ENCODE data around the gene BBS4.
A peak's percentile ranks its signal among the peaks of the same experiment; 100 is the strongest.

The BBS4 gene

GRCh38 chr15:72760590-72761260 is 74.7 kb downstream of the BBS4 start:
- H3K4me3 ChIP-seq (ENCODE audit: low read length), result no peak overlapping the region
- TF ChIP-seq, protein P1, sequence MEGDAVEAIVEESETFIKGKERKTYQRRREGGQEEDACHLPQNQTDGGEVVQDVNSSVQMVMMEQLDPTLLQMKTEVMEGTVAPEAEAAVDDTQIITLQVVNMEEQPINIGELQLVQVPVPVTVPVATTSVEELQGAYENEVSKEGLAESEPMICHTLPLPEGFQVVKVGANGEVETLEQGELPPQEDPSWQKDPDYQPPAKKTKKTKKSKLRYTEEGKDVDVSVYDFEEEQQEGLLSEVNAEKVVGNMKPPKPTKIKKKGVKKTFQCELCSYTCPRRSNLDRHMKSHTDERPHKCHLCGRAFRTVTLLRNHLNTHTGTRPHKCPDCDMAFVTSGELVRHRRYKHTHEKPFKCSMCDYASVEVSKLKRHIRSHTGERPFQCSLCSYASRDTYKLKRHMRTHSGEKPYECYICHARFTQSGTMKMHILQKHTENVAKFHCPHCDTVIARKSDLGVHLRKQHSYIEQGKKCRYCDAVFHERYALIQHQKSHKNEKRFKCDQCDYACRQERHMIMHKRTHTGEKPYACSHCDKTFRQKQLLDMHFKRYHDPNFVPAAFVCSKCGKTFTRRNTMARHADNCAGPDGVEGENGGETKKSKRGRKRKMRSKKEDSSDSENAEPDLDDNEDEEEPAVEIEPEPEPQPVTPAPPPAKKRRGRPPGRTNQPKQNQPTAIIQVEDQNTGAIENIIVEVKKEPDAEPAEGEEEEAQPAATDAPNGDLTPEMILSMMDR (conservative IDR thresholded peaks at IDR 0.05; ENCODE audit: low read length), result no peak
- DNase-seq (ENCODE audit: low read depth), result no peak

GRCh38 chr15:72764656-72765055 is 78.6 kb downstream of the BBS4 start:
- no peak overlapping the region for H3K4me3 ChIP-seq (ENCODE audit: low read length)
- TF ChIP-seq, protein P1 (conservative IDR thresholded peaks at IDR 0.05; ENCODE audit: low read length), result no peak
- DNase-seq (ENCODE audit: low read depth), result no peak

DNA sequence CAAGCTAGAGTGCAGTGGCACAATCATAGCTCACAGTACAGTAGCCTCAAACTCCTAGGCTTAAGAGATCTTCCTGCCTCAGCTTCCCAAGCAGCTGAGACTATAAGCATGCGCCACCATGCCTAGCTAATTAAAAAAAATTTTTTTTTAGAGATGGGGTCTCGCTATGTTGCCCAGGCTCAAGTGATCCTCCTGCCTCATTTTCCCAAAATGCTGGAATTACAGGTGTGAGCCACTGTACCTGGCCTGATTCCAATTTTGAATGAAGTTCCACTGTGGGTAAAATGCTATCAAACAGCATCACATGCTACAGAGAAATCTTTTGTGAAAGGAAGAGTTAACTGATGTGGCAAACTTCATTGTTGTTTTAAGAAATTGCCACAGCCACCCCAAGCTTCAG is 80.0 kb downstream of the BBS4 start:
- TF ChIP-seq, protein P1 (conservative IDR thresholded peaks at IDR 0.05; ENCODE audit: low read length), result no peak
- no peak overlapping the region for H3K4me3 ChIP-seq (ENCODE audit: low read length)
- DNase-seq (ENCODE audit: low read depth), result no peak

DNA sequence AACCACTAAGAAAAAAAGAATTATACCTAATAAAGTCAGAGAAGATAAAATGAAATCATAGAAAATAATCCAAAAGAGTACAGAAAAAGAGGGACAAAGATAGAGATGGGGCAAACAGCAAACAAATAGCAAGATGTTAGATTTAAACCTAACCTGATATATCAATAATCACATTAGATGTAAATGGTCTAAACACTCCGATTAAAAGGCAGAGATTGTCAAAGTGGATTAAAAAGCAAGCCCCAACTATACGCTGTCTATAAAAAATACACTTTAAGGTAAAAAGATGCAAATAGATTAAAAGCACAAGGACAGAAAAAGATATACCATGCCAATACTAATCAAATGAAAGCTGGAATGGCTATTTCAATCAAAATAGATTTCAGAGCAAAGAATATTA is 80.8 kb downstream of the BBS4 start:
- H3K4me3 ChIP-seq (ENCODE audit: low read length), result no peak overlapping the region
- TF ChIP-seq, protein P1 (conservative IDR thresholded peaks at IDR 0.05; ENCODE audit: low read length), result no peak
- no peak for DNase-seq (ENCODE audit: low read depth)

- no peak overlapping the region for H3K4me3 ChIP-seq (ENCODE audit: low read length)
- no peak for DNase-seq (ENCODE audit: low read depth)
- TF ChIP-seq, protein P1 (conservative IDR thresholded peaks at IDR 0.05; ENCODE audit: low read length), result peak; percentile 8; the same call in 1 of the 2 replicates
Observed at GRCh38 chr15:72770673-72771328, 84.8 kb downstream of the BBS4 start.

DNA sequence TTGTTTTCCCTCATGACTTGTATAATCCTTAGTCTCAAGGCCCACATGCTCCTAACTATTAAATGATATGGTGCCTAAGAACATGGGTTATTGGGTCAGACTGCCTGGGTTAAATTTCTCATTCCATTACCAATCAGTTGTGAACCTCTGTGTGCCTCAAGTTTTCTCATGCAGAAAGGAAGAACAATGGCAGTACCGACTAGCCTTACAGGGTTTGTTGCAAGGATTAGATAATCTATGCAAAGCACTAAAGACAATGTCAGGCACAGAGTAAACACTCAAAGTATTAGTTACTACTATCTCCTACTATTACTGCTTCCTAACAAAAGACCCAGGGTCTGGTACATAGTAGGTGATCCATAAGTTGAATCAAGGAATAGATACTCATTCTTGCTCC is 85.3 kb downstream of the BBS4 start:
- no peak overlapping the region for H3K4me3 ChIP-seq (ENCODE audit: low read length)

More for the DNA sequence above, 85.3 kb downstream of the BBS4 start:
- TF ChIP-seq, protein P1 (conservative IDR thresholded peaks at IDR 0.05; ENCODE audit: low read length), result no peak
- no peak for DNase-seq (ENCODE audit: low read depth)
